Neuron (in vitro differentiated cells): ENCODE results near the gene CORO6.

ENCODE experiments used
- H2AFZ ChIP-seq: one replicate; pipeline ENCODE4 v1.6.1; 2013; ENCODE audit warnings: low read depth, mild to moderate bottlenecking, inconsistent platforms, low read length, moderate library complexity
- H3K27me3 ChIP-seq: one replicate; pipeline ENCODE4 v1.6.1; 2013; ENCODE audit warnings: low read length; ENCODE audit not compliant: insufficient read depth
- H3K36me3 ChIP-seq: one replicate; pipeline ENCODE4 v1.6.1; 2013; ENCODE audit warnings: low read length; ENCODE audit not compliant: insufficient read depth
- H3K4me1 ChIP-seq: one replicate; pipeline ENCODE4 v1.6.1; 2013; ENCODE audit warnings: low read length; ENCODE audit not compliant: insufficient read depth
- H3K4me3 ChIP-seq: 2 replicates; pipeline ENCODE4 v1.5.1; 2013; ENCODE audit warnings: mild to moderate bottlenecking, low read length, moderate library complexity
- H3K9me3 ChIP-seq: one replicate; pipeline ENCODE4 v1.6.1; 2013; ENCODE audit warnings: low read length

Gene CORO6

DNA sequence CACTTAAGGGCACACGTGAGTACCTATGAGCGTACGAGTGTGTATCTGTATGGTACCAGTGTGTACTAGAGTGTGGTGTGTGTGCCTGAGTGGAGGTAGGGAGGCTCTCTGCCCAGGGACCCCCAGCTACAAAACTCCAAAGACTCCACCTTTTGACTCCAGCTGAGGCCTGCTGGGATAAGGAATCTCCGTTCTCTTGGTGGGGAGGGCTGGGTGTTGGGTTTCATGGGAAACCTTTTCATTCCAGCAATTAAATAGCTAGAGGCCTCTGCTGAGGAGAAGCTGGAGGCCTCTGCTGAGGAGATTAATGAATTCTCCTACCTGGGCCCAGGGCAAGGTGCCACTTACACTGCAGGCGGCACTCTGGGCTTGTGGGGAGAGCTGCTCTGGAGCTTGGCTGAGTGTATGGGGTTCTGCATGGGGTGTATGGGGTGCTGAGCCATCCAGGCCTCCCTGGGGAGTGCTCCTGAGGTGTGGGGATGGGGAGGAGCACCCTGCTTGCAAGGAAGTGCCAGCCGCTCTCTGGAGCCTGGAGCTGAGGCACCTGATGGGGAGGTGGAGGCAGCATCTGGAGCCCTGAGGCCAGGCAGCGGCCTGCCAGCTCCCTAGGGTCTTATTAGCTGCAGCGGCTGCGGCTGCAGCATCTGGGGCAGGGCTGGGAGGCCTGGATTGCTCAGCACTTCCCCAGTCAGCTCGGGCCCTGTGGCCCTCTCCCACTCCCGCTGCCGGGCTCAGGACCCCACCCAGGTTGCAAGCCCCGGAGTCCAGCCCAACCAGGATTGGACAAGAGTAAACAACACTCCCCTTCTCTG lies 25.1 kb downstream of the CORO6 start:
- H2AFZ ChIP-seq = no peak overlapping the region
- H3K9me3 ChIP-seq = no peaks in the 10 kb centered on the region
- peaks cover 34% of the 10 kb centered on the region for H3K4me1 ChIP-seq
- no peaks in the 10 kb centered on the region for H3K27me3 ChIP-seq
- no peak overlapping the region for H3K4me3 ChIP-seq
- no peaks in the 10 kb centered on the region for H3K36me3 ChIP-seq

- Histone ChIP-seq H3K4me1 (peaks cover 41% of the 10 kb centered on the region), H3K4me3 (no peak overlapping the region)
Observed at GRCh38 chr17:29596811-29597210, 25.9 kb downstream of the CORO6 start.

DNA sequence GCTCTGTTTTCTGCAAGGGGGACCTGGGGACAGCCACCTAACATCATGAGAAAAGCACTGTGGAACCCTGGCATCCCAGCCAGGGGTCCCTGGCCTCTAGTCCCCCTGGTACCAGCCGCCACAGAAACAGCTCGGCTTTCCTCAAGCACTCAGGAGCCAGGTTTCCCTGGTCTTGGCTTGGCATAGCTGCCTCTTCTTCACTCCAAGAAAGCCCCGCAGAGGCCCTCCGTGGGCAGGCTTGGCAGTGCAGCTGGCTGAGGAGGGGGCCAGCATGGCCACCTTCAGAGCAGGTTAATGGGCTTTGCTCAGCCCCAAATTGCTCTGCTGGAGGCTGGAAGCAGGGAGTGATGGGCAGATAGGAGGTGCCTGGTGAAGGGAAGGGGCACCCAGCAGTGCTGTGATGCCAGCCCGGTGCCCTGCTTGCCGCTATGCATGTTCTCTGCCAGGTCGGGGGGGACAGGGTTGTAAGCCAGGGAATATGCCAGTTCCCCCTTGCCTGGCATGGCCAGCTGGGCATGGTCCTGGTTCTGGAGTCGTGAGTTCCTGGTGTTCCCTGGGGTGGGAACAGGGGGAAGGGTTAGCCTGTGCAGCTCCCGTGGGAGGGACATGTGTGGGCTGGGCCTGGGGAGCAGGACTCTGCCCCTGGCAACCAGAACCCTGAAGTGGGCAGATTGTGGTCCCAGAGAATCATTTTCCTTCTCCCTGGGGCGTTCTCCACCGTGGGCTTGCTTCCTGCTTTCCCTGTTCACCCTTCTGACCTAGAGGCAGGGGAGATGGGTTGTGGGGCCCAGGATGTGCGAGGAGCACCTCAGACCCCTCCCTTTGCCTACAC lies 26.6 kb downstream of the CORO6 start:
- Histone ChIP-seq H2AFZ (no peak overlapping the region), H3K4me1 (peaks cover 46% of the 10 kb centered on the region), H3K36me3 (no peaks in the 10 kb centered on the region), H3K9me3 (no peaks in the 10 kb centered on the region), H3K27me3 (no peaks in the 10 kb centered on the region), H3K4me3 (no peak overlapping the region)

More at GRCh38 chr17:29596811-29597210, 25.9 kb downstream of the CORO6 start:
- no peak overlapping the region for H2AFZ ChIP-seq
- no peaks in the 10 kb centered on the region for H3K9me3 ChIP-seq
- no peaks in the 10 kb centered on the region for H3K36me3 ChIP-seq
- no peaks in the 10 kb centered on the region for H3K27me3 ChIP-seq

DNA sequence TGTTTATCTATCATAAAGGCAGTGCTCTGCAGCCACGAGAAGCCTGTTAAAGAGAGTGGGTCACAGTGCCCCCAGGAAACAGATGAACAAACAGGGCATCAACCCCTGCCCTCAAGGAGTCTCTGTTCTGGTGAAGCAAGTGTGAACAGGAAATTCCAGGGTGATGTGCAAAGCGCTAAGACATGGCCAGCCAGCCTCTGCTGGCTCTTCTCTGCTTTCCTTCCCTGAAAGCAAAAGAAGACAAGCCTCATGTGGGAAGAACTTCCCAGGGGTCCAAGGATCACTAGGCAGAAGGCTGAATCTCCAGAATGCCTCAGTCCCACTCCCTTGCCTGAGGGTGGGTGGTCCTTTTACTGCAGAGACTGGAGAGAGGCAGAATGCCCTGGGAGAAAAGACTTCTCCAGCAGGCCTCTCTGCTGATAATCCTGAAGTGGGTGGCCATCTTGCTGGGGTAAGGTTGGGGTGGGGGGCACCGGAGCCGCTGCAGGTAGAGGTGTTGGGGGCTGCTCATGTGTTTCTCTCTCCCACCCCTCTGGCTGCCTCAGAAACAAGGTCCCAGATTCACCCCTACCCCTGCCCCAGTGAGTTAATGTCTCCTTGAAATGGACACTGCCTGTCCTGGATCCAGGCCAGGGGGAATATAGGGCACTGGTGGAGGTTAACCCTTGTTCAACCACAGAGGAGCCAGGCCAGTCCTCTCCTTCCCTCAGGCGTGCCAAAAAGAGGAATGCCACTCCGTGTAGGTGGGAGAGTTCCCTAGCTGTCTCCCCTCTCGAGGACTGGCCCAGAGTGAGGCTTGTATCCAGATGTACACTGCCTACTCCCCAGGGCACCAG lies 27.4 kb downstream of the CORO6 start:
- Histone ChIP-seq H3K36me3 (no peaks in the 10 kb centered on the region), H3K4me1 (peaks cover 54% of the 10 kb centered on the region), H2AFZ (no peak overlapping the region), H3K27me3 (no peaks in the 10 kb centered on the region), H3K9me3 (no peaks in the 10 kb centered on the region), H3K4me3 (no peak overlapping the region)

DNA sequence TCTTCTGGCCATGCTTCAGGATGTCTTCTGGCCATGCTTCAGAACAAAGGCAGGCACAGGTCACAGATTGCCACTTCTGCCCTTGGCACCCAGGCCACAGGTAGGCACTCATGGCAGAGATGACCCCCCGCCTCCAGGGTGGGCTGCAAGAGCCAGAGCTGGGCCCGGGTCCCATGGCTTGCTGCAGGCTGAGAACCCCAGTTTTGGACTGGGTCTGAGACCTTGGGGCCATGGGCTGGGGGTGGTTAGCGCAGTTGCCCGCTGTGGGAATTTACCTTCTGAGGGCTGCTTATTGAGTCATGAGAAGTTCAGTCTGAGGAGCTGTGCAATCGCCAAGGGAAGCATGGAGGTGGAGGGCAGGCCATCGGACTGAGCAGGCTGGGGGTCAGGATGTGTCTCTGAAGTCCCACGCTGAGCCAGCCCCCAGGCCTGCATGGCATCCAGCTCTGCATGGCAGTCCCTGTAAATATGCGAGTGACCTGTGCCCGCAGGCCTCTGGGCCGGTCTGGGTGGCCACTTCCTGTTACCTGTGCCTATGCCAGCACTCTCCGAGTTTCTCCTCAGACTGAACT lies 28.1 kb downstream of the CORO6 start:
- Histone ChIP-seq H2AFZ (no peak overlapping the region), H3K4me1 (peaks cover 60% of the 10 kb centered on the region), H3K27me3 (no peaks in the 10 kb centered on the region), H3K9me3 (no peaks in the 10 kb centered on the region), H3K36me3 (no peaks in the 10 kb centered on the region), H3K4me3 (peak overlapping the region; percentile 79)

- Histone ChIP-seq H3K27me3 (no peaks in the 10 kb centered on the region), H3K4me3 (peak overlapping the region; percentile 79), H3K9me3 (no peaks in the 10 kb centered on the region), H3K36me3 (no peaks in the 10 kb centered on the region), H3K4me1 (peaks cover 60% of the 10 kb centered on the region), H2AFZ (peak overlapping the region; percentile 82)
Observed at GRCh38 chr17:29593591-29594518, 28.9 kb downstream of the CORO6 start.

DNA sequence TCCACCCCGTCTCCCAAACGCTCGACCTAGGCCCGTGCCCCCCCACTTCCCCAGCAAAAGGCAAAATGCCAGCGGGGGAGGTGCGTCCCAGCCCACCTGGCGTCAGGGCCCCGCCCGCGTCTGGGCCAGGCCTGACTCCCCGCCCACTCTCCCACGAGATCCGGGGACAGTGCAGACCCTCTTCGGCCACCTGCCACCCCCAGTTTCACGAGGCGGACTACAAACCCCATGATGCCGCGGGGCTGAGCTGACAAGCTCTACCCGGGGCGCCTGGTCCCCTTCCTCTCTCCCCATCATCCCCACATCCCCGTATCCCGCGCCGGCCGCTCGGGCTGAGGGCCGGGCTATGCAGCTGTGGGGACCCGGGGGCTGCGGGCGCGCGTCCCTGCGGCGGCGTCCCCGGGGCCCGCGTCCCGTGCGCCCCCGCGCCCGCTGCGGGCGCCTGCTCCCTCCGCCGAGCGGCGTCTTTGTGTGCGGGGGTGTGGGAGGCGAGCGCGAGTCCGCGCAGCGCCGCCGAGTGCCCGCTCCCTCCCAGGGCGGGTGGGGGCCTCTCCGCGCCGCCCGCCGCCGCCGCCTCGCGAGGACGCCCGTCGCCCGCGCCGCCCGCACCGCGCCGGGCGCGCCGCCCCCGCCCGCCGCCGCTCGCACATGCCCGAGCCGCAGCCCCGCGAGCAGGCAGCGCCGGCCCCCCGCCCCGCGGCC lies 29.7 kb downstream of the CORO6 start, which contains the start of gene ANKRD13B:
ANKRD13B (plus strand) TSS at position 283 of the 702 bp plus-strand sequence. CDS start 490 bp downstream, outside the sequence.
- Histone ChIP-seq H3K36me3 (no peaks in the 10 kb centered on the region), H3K4me1 (peaks cover 66% of the 10 kb centered on the region)

GRCh38 chr17:29591737-29592608 lies 30.7 kb downstream of the CORO6 start:
- Histone ChIP-seq H3K9me3 (no peaks in the 10 kb centered on the region), H3K4me3 (peak overlapping the region; percentile 55), H3K36me3 (no peaks in the 10 kb centered on the region), H2AFZ (peak overlapping the region; percentile 69), H3K4me1 (peaks cover 66% of the 10 kb centered on the region), H3K27me3 (no peaks in the 10 kb centered on the region)

More for the DNA sequence above, 29.7 kb downstream of the CORO6 start, which contains the start of gene ANKRD13B:
- Histone ChIP-seq H3K9me3 (no peaks in the 10 kb centered on the region), H3K4me3 (peak within 1 kb of the TSS; percentile 79), H2AFZ (peak within 1 kb of the TSS; percentile 82), H3K27me3 (no peaks in the 10 kb centered on the region)

GRCh38 chr17:29591146-29591736 lies 31.5 kb downstream of the CORO6 start:
- H2AFZ ChIP-seq = peak overlapping the region; percentile 69
- no peaks in the 10 kb centered on the region for H3K9me3 ChIP-seq
- H3K4me3 ChIP-seq = peak overlapping the region; percentile 55
- H3K27me3 ChIP-seq = no peaks in the 10 kb centered on the region
- no peaks in the 10 kb centered on the region for H3K36me3 ChIP-seq
- H3K4me1 ChIP-seq = peaks cover 63% of the 10 kb centered on the region

DNA sequence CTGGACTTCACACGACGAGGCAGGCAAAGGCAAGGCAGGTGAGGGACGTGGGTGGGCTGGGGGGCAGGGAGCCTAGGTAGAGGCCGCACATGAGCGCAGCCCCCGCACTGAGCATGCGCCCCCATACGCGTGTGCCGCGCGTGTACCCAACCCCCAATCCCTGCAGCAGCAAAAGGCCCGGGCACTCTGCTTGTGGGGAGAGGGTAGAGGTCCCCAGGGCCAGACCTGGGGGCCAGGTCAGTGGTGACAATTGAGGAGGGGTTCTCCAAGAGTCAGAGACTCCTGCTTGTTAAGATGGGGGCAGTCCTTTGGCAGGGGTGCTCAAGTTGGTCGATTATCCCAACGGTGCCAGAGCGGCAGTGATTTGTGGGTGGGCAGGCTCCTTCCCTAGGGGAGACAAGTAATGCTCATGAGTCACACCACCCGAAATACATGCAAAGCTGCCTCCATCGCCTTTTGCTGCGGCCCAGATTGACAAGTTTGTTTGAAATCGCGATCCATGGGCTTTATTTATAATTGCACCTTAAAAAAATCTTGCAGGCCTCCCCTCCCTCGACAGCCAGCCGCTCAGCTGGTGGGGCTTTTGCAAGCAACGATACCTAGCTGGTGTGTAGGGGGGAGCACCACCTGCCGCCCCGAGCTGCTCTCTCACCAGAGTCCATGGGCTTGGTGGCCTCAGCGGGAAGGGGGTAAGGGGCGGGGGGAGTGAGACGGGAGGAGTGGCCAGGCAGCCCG lies 32.1 kb downstream of the CORO6 start:
- H3K36me3 ChIP-seq = no peaks in the 10 kb centered on the region
- no peaks in the 10 kb centered on the region for H3K9me3 ChIP-seq
- H2AFZ ChIP-seq = peak overlapping the region; percentile 69
- H3K27me3 ChIP-seq = no peaks in the 10 kb centered on the region
- H3K4me1 ChIP-seq = peaks cover 59% of the 10 kb centered on the region
- peak overlapping the region; percentile 55 for H3K4me3 ChIP-seq
